NCI-H2196 treated with DMSO at 0.1 percent for 48 hours (cell line): ENCODE measurements around the gene DCBLD2.

Experiments
- DNase-seq: peaks from one replicate; lab custom pipeline; 2025; ENCODE audit not compliant: unreplicated experiment; lab: John Stamatoyannopoulos, UW

The DCBLD2 gene

GRCh38 chr3:98901392-98902350, at the start of gene DCBLD2:
Gene DCBLD2, minus strand, starts transcription at chr3:98901695. Its CDS starts 369 bp downstream, at chr3:98901326.
- peak; percentile 100 for DNase-seq

GRCh38 chr3:98945666-98946065, 44.2 kb upstream of the DCBLD2 start:
- no peak for DNase-seq

DNA sequence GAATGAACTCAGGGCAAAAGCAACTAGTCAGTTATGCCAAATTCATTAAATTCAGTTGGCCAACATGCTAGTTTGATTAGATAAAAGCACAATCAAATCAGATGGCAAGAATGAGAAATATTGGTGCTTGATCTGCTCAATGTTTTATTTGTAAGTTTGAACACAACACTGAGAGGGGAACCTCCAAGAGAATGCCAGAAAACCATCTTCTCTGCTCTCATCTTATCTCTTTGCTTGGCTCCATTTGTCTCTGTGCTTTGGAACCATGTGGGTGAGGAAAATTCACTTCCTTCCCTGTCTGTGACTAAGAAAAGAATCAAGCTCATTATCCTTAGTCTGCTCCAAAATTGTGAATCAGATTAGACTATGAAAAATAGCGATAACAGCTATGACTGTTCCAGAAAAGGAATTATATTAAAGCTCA, 43.6 kb upstream of the DCBLD2 start:
- DNase-seq = no peak

- no peak for DNase-seq
Observed at GRCh38 chr3:98930413-98930812, 28.9 kb upstream of the DCBLD2 start.

DNA sequence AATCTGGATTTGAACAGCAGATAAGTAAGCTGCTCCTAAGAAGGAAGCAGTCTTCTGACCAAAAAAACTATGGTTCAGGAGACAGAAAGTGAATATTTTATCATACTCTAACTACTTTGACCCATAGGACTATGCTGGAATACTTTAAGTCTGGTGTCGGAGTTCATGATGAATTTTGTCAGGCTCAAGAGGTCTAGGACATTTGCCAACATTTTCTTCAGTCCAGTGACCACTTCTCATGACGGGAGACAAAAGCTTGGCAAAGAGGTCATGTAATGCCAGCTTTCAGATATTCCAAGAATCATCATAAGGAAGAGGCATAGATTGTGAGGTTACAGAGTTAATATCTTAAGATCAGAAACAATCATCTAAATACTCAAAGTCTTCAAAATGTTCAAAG, 20.5 kb upstream of the DCBLD2 start:
- DNase-seq = no peak

DNA sequence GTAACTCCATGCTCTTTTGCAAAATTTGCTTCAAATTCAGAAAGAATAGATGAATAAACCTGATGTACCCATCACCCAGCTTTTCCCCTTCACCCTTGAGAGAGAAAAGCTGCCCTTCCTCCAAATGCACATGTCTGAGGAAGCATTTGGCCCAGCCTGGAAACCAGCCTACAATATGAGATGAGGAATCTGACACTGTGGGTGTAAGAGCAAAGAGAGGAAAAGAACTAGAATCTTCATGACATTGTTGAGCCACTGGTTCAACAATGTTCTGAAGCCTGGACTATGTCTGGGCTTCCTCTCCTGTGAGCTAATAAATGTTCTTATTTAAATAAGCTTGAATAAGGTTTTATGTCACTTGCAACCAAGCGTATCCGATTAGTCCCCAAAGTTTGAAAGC, 18.7 kb upstream of the DCBLD2 start:
- DNase-seq = no peak

DNA sequence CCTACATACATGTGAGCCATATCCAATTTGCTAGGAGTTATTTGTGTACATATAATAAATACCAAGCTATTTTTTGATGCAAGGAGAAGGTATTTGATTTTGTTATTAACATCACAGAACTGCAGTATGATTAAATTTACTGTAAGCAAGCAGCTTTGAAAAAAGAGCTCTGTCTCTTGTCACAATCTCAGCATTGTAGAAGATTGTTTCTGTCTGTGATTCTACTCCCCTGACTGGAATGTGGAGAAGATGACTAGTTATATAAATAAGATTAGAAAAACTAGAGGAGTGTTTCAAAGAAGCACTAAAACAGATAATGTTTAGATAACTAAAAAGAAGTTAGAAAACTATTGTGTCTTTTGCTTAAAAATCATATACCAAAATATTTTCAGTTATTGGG, 17.1 kb upstream of the DCBLD2 start:
- no peak for DNase-seq

DNA sequence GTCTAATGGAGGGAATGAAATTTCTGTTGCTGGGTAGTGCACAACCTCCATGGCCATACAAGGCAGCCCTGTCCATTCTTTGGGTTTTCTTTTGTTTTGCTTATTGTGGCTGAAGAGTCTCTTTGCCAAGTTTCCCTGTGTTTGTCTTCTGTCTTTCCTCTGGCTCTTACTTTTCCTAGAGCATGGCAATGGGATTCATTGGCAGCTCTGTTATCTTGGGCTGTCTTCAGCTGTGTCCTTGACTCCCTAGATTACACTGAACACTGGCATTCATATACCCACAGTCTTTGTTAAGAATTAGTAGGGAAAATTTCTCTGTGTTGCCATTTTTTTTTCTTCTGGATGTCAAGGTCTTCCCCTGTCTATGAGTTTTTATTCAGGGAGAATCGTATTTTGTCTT, 16.1 kb upstream of the DCBLD2 start:
- no peak for DNase-seq

DNA sequence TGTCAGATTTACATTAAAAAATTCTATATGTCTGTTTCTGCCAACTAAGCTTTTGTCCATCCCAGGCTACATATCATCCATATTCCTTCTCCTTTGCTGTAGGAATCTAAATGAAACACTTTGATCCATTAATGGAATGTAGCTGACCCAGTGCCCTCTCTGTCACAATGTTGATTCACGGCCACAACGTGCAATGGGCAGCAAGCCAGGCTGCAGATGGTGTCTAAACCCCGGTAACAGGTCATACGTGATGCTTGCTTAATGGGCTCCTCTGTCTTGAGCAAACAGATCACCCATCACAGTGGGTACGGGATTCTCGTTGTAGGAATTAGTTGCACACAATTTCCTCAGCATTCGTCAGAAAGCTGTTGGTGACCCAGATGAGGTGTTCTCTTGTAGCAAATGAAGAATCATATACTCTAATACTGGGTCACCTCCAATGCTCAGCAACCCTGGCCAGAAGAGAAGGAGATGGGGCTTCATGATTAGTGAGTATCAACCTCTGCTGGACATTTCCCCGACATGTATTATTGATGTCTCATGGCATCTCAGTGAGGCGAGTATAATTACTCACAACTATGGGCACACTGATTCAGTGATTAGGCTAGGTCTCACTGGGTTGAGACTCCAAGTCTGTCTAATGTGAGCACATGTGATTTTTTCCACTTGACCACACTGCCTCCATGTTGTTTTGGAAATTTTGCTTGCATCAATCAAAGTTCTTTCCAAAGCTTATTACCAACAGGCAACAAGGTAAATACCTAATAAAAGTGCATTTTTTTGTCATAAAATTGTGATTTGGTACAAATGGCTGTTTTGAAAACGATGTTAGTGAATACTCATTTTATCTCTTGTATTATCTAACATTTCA, 12.9 kb upstream of the DCBLD2 start:
- no peak for DNase-seq

GRCh38 chr3:98912448-98912847, 11.0 kb upstream of the DCBLD2 start:
- DNase-seq = no peak

DNA sequence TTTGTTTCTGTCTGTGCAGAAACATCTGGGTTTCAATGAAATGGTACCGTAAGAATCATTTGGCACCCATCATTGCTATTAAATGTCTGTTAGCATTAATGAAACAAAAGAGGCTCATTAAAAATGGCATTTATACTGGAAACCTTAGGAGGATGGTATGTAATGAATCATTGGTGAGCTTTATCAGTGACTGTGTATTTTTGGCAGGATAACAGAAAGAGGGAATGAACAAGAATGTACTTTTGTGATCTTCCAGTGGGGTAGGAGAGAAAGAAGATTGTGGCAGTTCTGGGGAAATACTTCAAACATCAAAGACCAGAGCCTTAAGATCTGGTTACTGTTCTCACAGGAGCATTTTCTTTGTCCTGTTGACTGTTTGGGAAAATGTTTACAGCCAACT, 4.7 kb upstream of the DCBLD2 start:
- no peak for DNase-seq

DNA sequence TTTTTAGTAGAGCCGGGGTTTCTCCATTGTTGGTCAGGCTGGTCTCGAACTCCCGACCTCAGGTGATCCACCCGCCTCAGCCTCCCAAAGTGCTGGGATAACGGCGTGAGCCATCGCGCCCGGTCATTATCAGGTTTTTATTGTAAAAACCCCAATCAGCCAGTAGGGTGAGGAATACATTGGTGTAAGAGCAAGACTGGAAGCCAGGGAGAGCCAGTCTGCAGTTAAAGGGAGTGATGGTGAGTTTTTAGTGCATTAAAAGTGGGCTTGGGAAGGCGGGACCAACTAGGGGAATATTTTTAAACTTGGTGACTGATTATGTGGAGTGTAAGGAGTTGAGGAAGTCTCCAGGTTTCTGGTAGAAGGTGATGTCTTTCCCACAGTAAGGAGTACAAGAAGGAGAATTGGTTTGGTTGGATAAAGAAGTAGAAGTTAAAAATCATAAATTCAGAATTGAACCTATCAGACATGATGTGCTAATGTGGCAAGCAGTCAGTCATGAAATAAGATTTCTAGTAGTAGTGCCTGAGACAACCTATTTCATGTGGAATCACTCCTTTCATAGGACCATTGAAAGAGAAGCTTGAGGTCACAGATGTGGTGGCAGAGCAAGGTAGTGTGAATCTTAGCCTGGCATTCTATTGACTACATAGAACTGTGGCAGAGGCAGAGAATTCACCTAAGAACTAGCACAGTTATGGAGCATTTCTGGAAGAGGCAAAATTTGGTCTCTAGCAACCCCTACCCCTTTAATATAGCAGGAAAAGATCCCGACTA, 2.4 kb upstream of the DCBLD2 start:
- no peak for DNase-seq

GRCh38 chr3:98903099-98903498, 1.6 kb upstream of the DCBLD2 start:
- DNase-seq = no peak

GRCh38 chr3:98902351-98902740, 851 bp upstream of the DCBLD2 start:
- DNase-seq = no peak

- DNase-seq = no peak
Observed at GRCh38 chr3:98901119-98901391, 440 bp downstream of the DCBLD2 start.

- no peak for DNase-seq
Observed at GRCh38 chr3:98900265-98901118, 1.0 kb downstream of the DCBLD2 start.

GRCh38 chr3:98897701-98898100, 3.8 kb downstream of the DCBLD2 start:
- no peak for DNase-seq

DNA sequence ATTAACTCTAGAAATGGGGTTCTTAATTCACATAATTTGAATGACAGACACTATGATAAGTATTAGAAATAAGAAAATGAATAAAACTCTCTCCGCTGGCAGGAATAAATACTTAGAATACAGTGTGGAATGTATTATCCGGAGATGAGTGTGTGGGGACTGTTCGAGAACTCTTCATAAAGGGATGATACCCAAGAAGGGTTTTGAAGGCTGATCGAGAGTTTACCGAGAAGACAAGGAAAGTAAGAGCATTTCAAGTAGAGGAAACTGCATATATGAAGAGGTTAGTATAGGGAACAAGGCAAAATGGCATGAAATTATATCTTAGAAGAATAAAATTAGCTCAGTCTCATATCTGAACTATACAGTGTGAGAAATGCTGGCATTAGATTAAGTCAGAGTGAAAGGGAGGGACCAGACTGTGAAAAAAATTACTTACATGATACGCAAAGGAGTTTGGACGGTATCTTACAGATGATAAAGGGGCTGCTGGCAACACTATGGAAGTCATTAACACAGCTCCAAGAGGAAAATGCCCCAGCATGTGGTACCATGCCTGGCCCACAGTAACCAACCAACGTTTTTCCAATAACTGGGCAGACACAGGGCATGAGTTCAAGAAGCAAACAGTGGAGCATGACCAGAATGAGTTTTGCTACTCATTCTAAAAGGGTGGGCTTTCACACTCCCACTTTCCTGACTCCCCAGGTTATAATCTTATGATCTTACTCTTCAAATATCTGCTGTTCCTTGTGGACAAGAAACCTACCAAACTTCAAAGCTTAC, 6.5 kb downstream of the DCBLD2 start:
- no peak for DNase-seq

DNA sequence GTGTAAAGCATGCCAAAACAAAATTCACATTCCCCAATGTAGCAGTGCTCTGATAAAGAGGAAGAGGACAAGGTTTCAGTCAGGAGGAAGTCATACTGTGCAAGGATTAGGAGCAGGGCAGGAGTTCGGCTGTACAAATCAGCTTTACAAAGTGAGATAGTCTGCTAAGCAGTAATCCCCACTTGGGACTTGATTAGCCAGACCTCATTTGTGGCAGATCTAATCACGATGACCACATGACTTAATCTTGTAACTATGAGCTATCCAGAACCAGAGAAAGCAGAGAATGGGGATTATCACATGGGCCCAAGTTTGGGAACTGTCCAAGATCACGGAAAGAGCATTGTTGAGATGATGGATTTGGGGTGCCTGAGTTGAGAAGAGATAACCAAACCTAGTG, 7.8 kb downstream of the DCBLD2 start:
- DNase-seq = no peak

DNA sequence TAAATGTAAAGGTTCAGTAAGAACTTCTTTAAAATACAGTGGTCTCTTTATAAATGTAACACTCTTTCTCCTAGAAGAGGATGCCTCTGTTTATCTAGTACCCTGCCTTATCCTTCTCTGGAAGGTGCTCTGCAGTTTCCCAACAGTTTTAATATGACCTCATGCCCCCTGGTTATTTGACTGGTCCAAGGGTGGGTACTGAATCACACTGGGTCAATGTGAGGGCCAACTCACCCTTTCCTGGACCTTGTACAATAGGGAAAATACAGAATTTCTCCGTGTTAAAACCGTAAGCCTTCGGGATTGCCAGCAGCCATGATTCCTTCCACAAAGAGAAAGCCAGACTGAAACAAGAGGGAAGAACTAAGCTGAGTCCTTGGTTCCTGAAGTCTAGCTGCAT, 9.2 kb downstream of the DCBLD2 start:
- DNase-seq = no peak
